ENCODE measurements around the gene PSKH1.

Gene PSKH1

GRCh38 chr16:67963662-67964321, 70.7 kb downstream of the PSKH1 start:
- Histone ChIP-seq H3K27me3 (ENCODE audit: control insufficient read depth in 1 of 2, insufficient read depth in 1 of 2, low read length in 2 of 2) (no peaks in the 10 kb centered on the region), H2BK5ac (ENCODE audit: low read depth, low read length, poor library complexity, severe bottlenecking) (no peak overlapping the region), H3K14ac (ENCODE audit: low read length in 2 of 2) (no peak overlapping the region), H3K4me2 (ENCODE audit: low read length, poor library complexity, severe bottlenecking) (no peak overlapping the region), H3K4ac (ENCODE audit: low read depth in 1 of 2, low read length in 2 of 2) (peak overlapping the region in 1 of 2 experiments; percentile 46), H2BK12ac (ENCODE audit: low read length in 2 of 2) (no peak overlapping the region), H3K9me3 (ENCODE audit: control insufficient read depth, low read length) (no peaks in the 10 kb centered on the region), H2BK15ac (ENCODE audit: low read depth, poor library complexity, severe bottlenecking) (no peak overlapping the region), H4K91ac (ENCODE audit: low read length) (no peak overlapping the region), H3K4me1 (ENCODE audit: control insufficient read depth, insufficient read depth, low read depth, low read length) (peaks cover 54% of the 10 kb centered on the region), H4K8ac (ENCODE audit: low read length) (no peak overlapping the region), H3K36me3 (ENCODE audit: control insufficient read depth in 1 of 2, insufficient read depth in 2 of 2, low read depth in 1 of 2, low read length in 2 of 2) (peaks cover 60 to 66% of the 10 kb centered on the region in 2 experiments), H3K4me3 (ENCODE audit: insufficient read depth in 1 of 2, low read depth in 1 of 2, low read length in 2 of 2) (peak overlapping the region in 1 of 2 experiments; percentile 11), H3K27ac (ENCODE audit: low read length, poor library complexity, severe bottlenecking) (no peak overlapping the region), H2AFZ (ENCODE audit: low read depth, low read length) (no peak overlapping the region), H3K18ac (ENCODE audit: low read depth in 1 of 2, low read length in 2 of 2) (no peak overlapping the region), H2BK120ac (ENCODE audit: low read depth, low read length) (no peak overlapping the region), H3K79me1 (replicated peaks; ENCODE audit: low read length, poor library complexity, severe bottlenecking) (peaks cover 51% of the 10 kb centered on the region), H3K9ac (ENCODE audit: low read length) (no peak overlapping the region), H3K23ac (ENCODE audit: low read length in 2 of 2) (no peak overlapping the region), H2AK5ac (ENCODE audit: low read length, severe bottlenecking) (no peak overlapping the region)
- WGBS = 95% methylated on average over 32 of the region's 32 CpGs
- DNase-seq = no peak

GRCh38 chr16:67964477-67965131, 71.5 kb downstream of the PSKH1 start:
- no peak overlapping the region for H3K9ac ChIP-seq (ENCODE audit: low read length)
- H4K8ac ChIP-seq (ENCODE audit: low read length) = peak overlapping the region; percentile 35
- peak overlapping the region in 1 of 2 experiments; percentile 30 for H3K4ac ChIP-seq (ENCODE audit: low read depth in 1 of 2, low read length in 2 of 2)
- no peak overlapping the region for H2BK120ac ChIP-seq (ENCODE audit: low read depth, low read length)
- H2AFZ ChIP-seq (ENCODE audit: low read depth, low read length) = no peak overlapping the region
- H3K79me1 ChIP-seq (replicated peaks; ENCODE audit: low read length, poor library complexity, severe bottlenecking) = peaks cover 43% of the 10 kb centered on the region
- H3K27ac ChIP-seq (ENCODE audit: low read length, poor library complexity, severe bottlenecking) = no peak overlapping the region
- peaks cover 55% of the 10 kb centered on the region for H3K4me1 ChIP-seq (ENCODE audit: control insufficient read depth, insufficient read depth, low read depth, low read length)
- peaks cover 52 to 58% of the 10 kb centered on the region in 2 experiments for H3K36me3 ChIP-seq (ENCODE audit: control insufficient read depth in 1 of 2, insufficient read depth in 2 of 2, low read depth in 1 of 2, low read length in 2 of 2)
- no peak overlapping the region for H3K18ac ChIP-seq (ENCODE audit: low read depth in 1 of 2, low read length in 2 of 2)
- peak overlapping the region; percentile 4 for H4K91ac ChIP-seq (ENCODE audit: low read length)
- no peak overlapping the region for H3K4me3 ChIP-seq (ENCODE audit: insufficient read depth in 1 of 2, low read depth in 1 of 2, low read length in 2 of 2)
- no peak overlapping the region for H3K4me2 ChIP-seq (ENCODE audit: low read length, poor library complexity, severe bottlenecking)
- H2BK15ac ChIP-seq (ENCODE audit: low read depth, poor library complexity, severe bottlenecking) = no peak overlapping the region
- no peak overlapping the region for H2BK12ac ChIP-seq (ENCODE audit: low read length in 2 of 2)
- no peaks in the 10 kb centered on the region for H3K27me3 ChIP-seq (ENCODE audit: control insufficient read depth in 1 of 2, insufficient read depth in 1 of 2, low read length in 2 of 2)
- no peak overlapping the region for H2BK5ac ChIP-seq (ENCODE audit: low read depth, low read length, poor library complexity, severe bottlenecking)
- H3K14ac ChIP-seq (ENCODE audit: low read length in 2 of 2) = no peak overlapping the region
- no peak overlapping the region for H2AK5ac ChIP-seq (ENCODE audit: low read length, severe bottlenecking)
- no peaks in the 10 kb centered on the region for H3K9me3 ChIP-seq (ENCODE audit: control insufficient read depth, low read length)
- 96% methylated on average over 6 of the region's 6 CpGs for WGBS
- peak overlapping the region in 1 of 2 experiments; percentile 94 for H3K23ac ChIP-seq (ENCODE audit: low read length in 2 of 2)
- DNase-seq = no peak

- WGBS = 87% methylated on average over 10 of the region's 11 CpGs
- peak; percentile 9 for DNase-seq
- H3K18ac ChIP-seq (ENCODE audit: low read depth in 1 of 2, low read length in 2 of 2) = peak overlapping the region; percentile 33 to 98
- H2BK15ac ChIP-seq (ENCODE audit: low read depth, poor library complexity, severe bottlenecking) = peak overlapping the region; percentile 52
- H2AFZ ChIP-seq (ENCODE audit: low read depth, low read length) = no peak overlapping the region
- H2BK120ac ChIP-seq (ENCODE audit: low read depth, low read length) = peak overlapping the region; percentile 11
- peak overlapping the region; percentile 85 for H4K91ac ChIP-seq (ENCODE audit: low read length)
- H3K9me3 ChIP-seq (ENCODE audit: control insufficient read depth, low read length) = no peaks in the 10 kb centered on the region
- peak overlapping the region; percentile 63 to 75 for H2BK12ac ChIP-seq (ENCODE audit: low read length in 2 of 2)
- peak overlapping the region; percentile 58 to 75 for H3K4ac ChIP-seq (ENCODE audit: low read depth in 1 of 2, low read length in 2 of 2)
- peak overlapping the region in 1 of 2 experiments; percentile 85 for H3K4me3 ChIP-seq (ENCODE audit: insufficient read depth in 1 of 2, low read depth in 1 of 2, low read length in 2 of 2)
- peak overlapping the region in 1 of 2 experiments; percentile 95 for H3K23ac ChIP-seq (ENCODE audit: low read length in 2 of 2)
- H3K4me2 ChIP-seq (ENCODE audit: low read length, poor library complexity, severe bottlenecking) = peak overlapping the region; percentile 25
- H3K36me3 ChIP-seq (ENCODE audit: control insufficient read depth in 1 of 2, insufficient read depth in 2 of 2, low read depth in 1 of 2, low read length in 2 of 2) = peaks cover 39 to 45% of the 10 kb centered on the region in 2 experiments
- peaks cover 45% of the 10 kb centered on the region for H3K4me1 ChIP-seq (ENCODE audit: control insufficient read depth, insufficient read depth, low read depth, low read length)
- peak overlapping the region; percentile 81 for H2BK5ac ChIP-seq (ENCODE audit: low read depth, low read length, poor library complexity, severe bottlenecking)
- peak overlapping the region in 1 of 2 experiments; percentile 97 for H3K14ac ChIP-seq (ENCODE audit: low read length in 2 of 2)
- H3K27me3 ChIP-seq (ENCODE audit: control insufficient read depth in 1 of 2, insufficient read depth in 1 of 2, low read length in 2 of 2) = no peaks in the 10 kb centered on the region
- peaks cover 31% of the 10 kb centered on the region for H3K79me1 ChIP-seq (replicated peaks; ENCODE audit: low read length, poor library complexity, severe bottlenecking)
- H2AK5ac ChIP-seq (ENCODE audit: low read length, severe bottlenecking) = peak overlapping the region; percentile 80
- H3K27ac ChIP-seq (ENCODE audit: low read length, poor library complexity, severe bottlenecking) = peak overlapping the region; percentile 62
- peak overlapping the region; percentile 56 for H4K8ac ChIP-seq (ENCODE audit: low read length)
- H3K9ac ChIP-seq (ENCODE audit: low read length) = peak overlapping the region; percentile 92
These were observed 72.9 kb downstream of the PSKH1 start for GRCh38 chr16:67965668-67966548.
